GM12874 (cell line): ENCODE measurements around the gene ABHD17A.

ENCODE experiments used
- TF ChIP-seq, protein P1 (sequence below): IDR thresholded peaks from 2 replicates; pipeline ENCODE4 v1.5.1; 2011; ENCODE audit warnings: low read depth, mild to moderate bottlenecking, control low read depth, low read length, moderate library complexity; ENCODE audit not compliant: insufficient read depth

Gene ABHD17A

DNA sequence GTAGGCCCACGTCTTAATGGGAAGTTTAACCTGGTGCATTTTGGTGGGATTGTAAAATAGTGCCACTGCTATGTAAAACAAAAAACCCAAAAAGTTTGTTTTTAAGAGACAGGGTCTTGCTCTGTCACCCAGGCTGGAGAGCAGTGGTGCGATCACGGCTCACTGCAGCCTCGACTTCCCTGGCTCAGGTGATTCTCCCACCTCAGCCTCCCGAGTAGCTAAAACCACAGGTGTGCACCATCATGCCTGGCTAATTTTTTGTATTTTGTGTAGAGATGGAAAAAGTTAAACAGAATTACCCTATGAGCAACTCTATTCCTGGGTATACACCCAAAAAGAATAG, 36.2 kb downstream of the ABHD17A start:
- TF ChIP-seq, protein P1, sequence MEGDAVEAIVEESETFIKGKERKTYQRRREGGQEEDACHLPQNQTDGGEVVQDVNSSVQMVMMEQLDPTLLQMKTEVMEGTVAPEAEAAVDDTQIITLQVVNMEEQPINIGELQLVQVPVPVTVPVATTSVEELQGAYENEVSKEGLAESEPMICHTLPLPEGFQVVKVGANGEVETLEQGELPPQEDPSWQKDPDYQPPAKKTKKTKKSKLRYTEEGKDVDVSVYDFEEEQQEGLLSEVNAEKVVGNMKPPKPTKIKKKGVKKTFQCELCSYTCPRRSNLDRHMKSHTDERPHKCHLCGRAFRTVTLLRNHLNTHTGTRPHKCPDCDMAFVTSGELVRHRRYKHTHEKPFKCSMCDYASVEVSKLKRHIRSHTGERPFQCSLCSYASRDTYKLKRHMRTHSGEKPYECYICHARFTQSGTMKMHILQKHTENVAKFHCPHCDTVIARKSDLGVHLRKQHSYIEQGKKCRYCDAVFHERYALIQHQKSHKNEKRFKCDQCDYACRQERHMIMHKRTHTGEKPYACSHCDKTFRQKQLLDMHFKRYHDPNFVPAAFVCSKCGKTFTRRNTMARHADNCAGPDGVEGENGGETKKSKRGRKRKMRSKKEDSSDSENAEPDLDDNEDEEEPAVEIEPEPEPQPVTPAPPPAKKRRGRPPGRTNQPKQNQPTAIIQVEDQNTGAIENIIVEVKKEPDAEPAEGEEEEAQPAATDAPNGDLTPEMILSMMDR: no peak

DNA sequence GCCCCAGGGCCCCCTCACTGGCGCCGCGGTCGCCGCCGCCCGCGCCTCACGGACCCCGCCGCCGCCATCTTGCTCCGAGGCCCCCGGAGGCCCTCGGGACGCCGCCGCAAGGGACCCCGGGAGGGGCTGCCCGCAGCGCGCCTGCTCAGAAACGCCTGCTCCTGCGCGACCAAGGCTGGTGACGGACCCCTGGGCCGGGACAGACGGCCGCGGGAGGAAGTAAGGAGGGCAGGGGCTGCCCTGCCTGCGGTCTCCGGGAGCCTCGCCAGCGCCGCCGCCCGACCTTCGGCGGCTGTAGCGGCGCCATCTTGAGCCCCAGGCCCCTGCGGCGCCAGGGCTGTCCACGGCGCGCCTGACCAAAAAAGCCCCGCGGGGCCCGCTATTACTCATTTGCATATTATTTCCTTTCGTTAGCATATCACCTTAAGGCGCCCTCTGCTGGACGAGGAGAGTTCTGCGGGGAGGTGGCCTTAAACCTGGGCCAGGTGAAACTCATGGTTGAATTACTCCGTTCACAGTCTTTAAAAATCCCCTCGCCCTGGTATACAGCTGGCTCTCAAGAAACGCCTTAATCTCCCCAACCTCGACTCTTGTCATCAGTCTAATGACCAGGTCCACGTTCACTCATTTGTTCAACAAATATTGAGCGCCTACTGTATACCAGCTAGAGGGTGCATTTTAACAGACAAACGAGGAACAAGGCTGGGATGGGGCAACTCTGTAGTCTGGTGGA, 36.7 kb downstream of the ABHD17A start, which contains the start of gene REXO1:
Gene REXO1 (minus strand): TSS at position 85 of the 733 bp plus-strand sequence. CDS start 125 bp downstream, outside the sequence.
- TF ChIP-seq, protein P1: peak; percentile 84

DNA sequence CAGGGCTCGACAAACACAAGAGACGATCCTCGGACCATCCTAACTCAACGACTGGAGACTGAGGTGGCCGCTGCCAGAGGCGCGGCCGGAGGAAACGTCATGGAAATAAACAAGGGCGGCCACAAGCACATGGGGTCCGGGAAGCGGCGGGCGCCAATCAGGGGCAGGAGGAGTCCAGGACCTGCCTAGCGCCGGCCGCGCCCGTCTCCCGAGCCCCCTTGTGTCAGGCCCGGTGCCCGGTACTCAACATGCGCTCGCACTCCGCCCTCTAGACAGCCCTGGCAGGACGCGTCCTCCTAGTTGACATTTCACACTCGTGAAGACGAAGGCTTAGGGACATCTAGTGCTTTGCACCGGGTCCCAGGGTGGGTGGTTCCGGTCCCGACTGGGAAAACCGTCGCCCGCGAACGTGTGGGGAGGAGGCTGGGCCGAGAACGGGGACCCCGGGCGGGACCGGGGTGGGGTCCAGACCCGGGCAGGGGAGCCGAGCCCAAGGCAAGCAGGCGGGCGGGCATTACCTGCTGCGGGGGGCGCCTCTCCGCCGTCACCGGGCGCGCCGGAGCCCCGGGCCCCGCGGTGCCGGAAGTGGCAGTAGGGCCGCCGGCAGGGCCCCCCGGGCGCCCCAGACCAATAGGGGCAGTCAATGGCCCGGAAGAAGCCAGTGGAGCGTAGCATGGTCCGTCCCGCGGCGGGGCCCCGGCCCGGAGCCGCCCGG, 37.5 kb downstream of the ABHD17A start:
- TF ChIP-seq, protein P1: no peak

DNA sequence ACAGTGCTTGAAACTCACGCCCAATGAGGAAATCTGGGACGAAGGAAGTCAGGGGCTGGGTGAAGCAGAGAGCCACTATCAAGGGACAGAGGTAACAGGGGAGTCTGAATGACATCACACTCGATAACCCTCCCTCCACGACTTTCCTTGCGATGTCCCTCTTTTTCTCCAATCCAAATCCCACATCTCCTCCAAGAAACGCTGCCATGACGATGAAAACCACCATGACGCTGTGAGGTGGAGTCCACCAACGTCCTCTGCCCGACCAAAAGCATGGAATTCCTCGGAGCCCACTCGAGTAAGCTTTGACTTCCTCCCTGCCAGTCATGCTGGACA, 38.0 kb downstream of the ABHD17A start:
- TF ChIP-seq, protein P1: no peak

DNA sequence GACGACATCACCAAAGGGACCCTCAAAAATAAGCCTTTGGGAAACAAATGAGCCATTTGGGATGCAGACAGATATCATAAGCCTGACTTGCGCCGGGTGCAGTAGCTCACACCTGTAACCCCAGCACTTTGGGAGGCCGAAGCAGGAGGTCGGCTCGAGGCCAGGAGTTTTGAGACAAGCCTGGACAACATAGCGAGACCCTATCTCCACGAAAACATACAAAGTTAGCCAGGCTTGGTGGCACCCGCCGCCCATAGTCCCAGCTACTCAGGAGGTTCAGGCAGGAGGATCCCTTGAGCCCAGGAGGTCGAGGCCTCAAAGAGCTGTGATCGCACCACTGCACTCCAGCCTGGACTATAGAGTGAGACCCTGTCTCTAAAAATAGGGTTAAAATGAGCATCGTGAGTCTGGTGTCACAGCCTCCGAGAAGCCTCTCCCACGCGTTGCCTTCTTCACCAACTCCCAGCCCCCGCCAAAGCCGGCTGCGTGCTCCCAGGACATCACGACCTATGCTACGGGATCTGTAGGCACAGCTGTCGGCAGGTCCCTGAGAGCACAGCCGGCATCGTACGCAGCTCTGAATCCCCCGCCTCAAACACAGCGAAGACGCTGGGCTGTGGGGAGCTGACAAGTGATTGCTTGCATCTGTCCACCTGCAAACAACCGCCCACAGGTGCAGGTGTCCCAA, 38.6 kb downstream of the ABHD17A start:
- TF ChIP-seq, protein P1: no peak

DNA sequence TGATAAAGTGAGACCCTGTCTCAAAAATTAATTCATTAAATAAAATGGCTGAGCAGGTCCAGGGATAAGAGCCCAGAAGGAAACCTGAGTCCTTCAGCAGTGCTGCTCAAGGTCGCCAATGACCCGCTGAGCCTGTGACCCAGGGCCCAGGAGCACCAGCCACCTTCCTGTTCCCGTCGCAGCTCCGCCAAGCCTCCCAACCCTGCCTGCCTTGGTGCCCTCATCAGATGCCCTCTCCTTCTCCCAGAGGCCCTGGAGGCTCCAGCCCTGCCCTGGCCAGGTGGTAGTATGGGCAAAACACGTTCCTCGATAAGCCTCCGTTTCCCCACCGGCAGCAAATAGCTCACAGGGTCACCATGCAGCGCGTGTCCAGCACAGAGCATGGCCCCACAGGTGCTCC, 39.7 kb downstream of the ABHD17A start:
- TF ChIP-seq, protein P1: no peak

DNA sequence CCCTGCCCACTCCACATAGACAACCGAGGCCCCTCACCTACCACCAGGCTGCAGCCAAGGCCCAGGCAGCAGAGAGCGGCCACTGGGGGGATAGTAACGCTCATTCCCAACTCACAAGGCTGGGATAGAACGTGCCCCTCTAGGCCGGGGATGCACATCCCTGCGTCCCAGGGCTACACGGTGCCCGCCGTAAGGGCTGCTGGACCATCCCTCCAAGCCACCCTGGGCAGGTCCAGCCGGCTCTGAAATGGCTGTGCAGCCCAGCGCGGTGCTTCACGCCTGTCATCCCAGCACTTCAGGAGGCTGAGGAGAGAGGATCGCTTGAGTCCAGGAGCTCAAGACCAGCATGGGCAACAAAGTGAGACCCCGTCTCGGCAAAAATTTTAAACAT, 40.2 kb downstream of the ABHD17A start:
- TF ChIP-seq, protein P1: no peak
